Panc1 (cell line): Measurements from ENCODE around the gene ITPR3. TPM values are rescaled to one million over a fixed set of nuclear protein-coding genes. Genes with fewer than 3 reads are reported as not detected.
A peak's percentile ranks its signal among the peaks of the same experiment; 100 is the strongest.

Experiments
- ATAC-seq: fragments of 200-7000 bp; cut with Tn5 transposase; 2 replicates; pipeline ENCODE4 v1.9.1; 2020; ENCODE audit warnings: mild to moderate bottlenecking, moderate library complexity
- BruUV-seq: library from RNA; stranded (reverse); fragments of 400-500 nt; replicated peaks from 2 replicates; lab custom pipeline; 2021; lab: Mats Ljungman, UMichigan
- CTCF ChIA-PET: fragments of 300-600 bp; sonication (Branson Sonifier 250); formaldehyde crosslinking; loops from one replicate; lab custom pipeline; 2022; ENCODE audit warnings: antibody characterized with exemption; lab: Charles Lee
- POLR2A ChIA-PET: fragments of 300-600 bp; sonication (Branson Sonifier 250); formaldehyde crosslinking; loops from one replicate; lab custom pipeline; 2022; ENCODE audit warnings: antibody characterized with exemption; lab: Charles Lee
- DNase-seq: peaks from one replicate; pipeline ENCODE4 v3.0.0-alpha.2; 2010; ENCODE audit warnings: low read depth, low spot score
- H3K27ac ChIP-seq: 2 replicates; pipeline ENCODE4 v1.5.1; 2011; ENCODE audit warnings: mild to moderate bottlenecking, low read length, inconsistent platforms
- H3K27me3 ChIP-seq: fragments of 200-500 bp; sonication (Bioruptor generic); 2 replicates; pipeline ENCODE4 v1.6.0; 2014; ENCODE audit warnings: low read length, inconsistent platforms; ENCODE audit not compliant: control insufficient read depth, insufficient read depth
- H3K36me3 ChIP-seq: fragments of 200-500 bp; sonication (Bioruptor generic); 2 replicates; pipeline ENCODE4 v1.5.1; 2014; ENCODE audit warnings: inconsistent platforms, mild to moderate bottlenecking, low read length, moderate library complexity; ENCODE audit not compliant: control insufficient read depth, insufficient read depth
- H3K4me1 ChIP-seq: 2 replicates; pipeline ENCODE4 v1.5.1; 2011; ENCODE audit warnings: inconsistent platforms, mild to moderate bottlenecking, low read length, moderate library complexity; ENCODE audit not compliant: control insufficient read depth, insufficient read depth
- H3K4me3 ChIP-seq, 2 experiments: 2 replicates each; pipeline ENCODE4 v1.5.1; 2011 to 2012; ENCODE audit warnings: low read depth in 2 of 2, low read length in 2 of 2, mild to moderate bottlenecking in 2 of 2, inconsistent platforms in 1 of 2, moderate library complexity in 1 of 2
- H3K9me3 ChIP-seq: fragments of 200-500 bp; sonication (Bioruptor generic); 2 replicates; pipeline ENCODE4 v1.5.1; 2014; ENCODE audit warnings: low read depth, mild to moderate bottlenecking, inconsistent platforms, low read length, moderate library complexity; ENCODE audit not compliant: control insufficient read depth, insufficient read depth
- CTCF ChIP-seq: fragments of 450-650 bp; IDR thresholded peaks from 2 replicates; pipeline ENCODE4 v1.5.1; 2017; ENCODE audit warnings: mild to moderate bottlenecking
- POLR2AphosphoS5 ChIP-seq: IDR thresholded peaks from 2 replicates; pipeline ENCODE4 v1.6.1; 2012; ENCODE audit warnings: mild to moderate bottlenecking, low read depth, low read length, moderate library complexity
- REST ChIP-seq, 2 experiments: IDR thresholded peaks; 2 replicates each; pipeline ENCODE4 v1.6.1; 2011 to 2012; ENCODE audit warnings: low read depth in 2 of 2, control low read depth in 1 of 2, low read length in 1 of 2, mild to moderate bottlenecking in 1 of 2, moderate library complexity in 1 of 2; ENCODE audit not compliant: insufficient read depth in 1 of 2
- SIN3A ChIP-seq: IDR thresholded peaks from 2 replicates; pipeline ENCODE4 v1.6.1; 2012; ENCODE audit warnings: low read depth, mild to moderate bottlenecking, low read length, moderate library complexity, borderline replicate concordance; ENCODE audit not compliant: insufficient read depth
- TCF7L2 ChIP-seq: IDR thresholded peaks from 2 replicates; pipeline ENCODE4 v1.6.1; 2011; ENCODE audit warnings: mild to moderate bottlenecking, low read depth, low read length, inconsistent platforms
- in situ Hi-C: cut with HindIII; loops from 2 replicates; pipeline ENCODE4 v1.10.0; 2016; ENCODE audit warnings: low sequenced_read_pairs, low pct_unique_long_range_greater_than_20kb
- intact Hi-C: fragments of 100-400 bp; cut with micrococcal nuclease; formaldehyde crosslinking; loops from one replicate; pipeline ENCODE4 v1.10.0; 2022; ENCODE audit not compliant: unreplicated experiment
- total RNA-seq: library from RNA; stranded (reverse); gene quantifications from one replicate; pipeline ENCODE4 v1.2.1, GENCODE V29; 2021; ENCODE audit not compliant: unreplicated experiment

The ITPR3 gene
- total RNA-seq, 1 experiment from 2014 or later: 65.8 TPM

GRCh38 chr6:33616913-33617312 is 4.2 kb upstream of the ITPR3 start:
- no peaks in the 10 kb centered on the region for H3K27me3 ChIP-seq
- DNase-seq (no peak), ATAC-seq (no peak)
- no peak overlapping the region for H3K4me3 ChIP-seq
- H3K27ac ChIP-seq: no peak overlapping the region
- intact Hi-C loops (no loop called here), in situ Hi-C loops (no loop called here)
- H3K36me3 ChIP-seq: no peaks in the 10 kb centered on the region; the same call in 1 of the 2 replicates
- H3K4me1 ChIP-seq: peaks cover 21% of the 10 kb centered on the region
- TF ChIP-seq CTCF (no peak), POLR2AphosphoS5 (no peak), TCF7L2 (no peak), SIN3A (no peak), REST (IDR thresholded peaks at IDR 0.05; ENCODE audit: insufficient read depth in 1 of 2, low read depth in 2 of 2, low read length in 1 of 2) (no peak)
- POLR2A ChIA-PET: no interaction called here
- no TSS peak for BruUV-seq
- H3K9me3 ChIP-seq: no peaks in the 10 kb centered on the region
- CTCF ChIA-PET: no interaction called here

GRCh38 chr6:33619166-33619840 is 1.8 kb upstream of the ITPR3 start:
- TSS peak; percentile 81 for BruUV-seq
- POLR2A ChIA-PET: no interaction called here
- peaks cover 31% of the 10 kb centered on the region for H3K4me1 ChIP-seq
- H3K27me3 ChIP-seq: no peaks in the 10 kb centered on the region
- in situ Hi-C loops (no loop called here), intact Hi-C loops (no loop called here)
- DNase-seq (no peak), ATAC-seq (no peak)
- H3K36me3 ChIP-seq: no peaks in the 10 kb centered on the region; the same call in 1 of the 2 replicates
- no peak for TF ChIP-seq REST (IDR thresholded peaks at IDR 0.05; ENCODE audit: insufficient read depth in 1 of 2, low read depth in 2 of 2, low read length in 1 of 2)
- no peak for TF ChIP-seq CTCF
- no peak for TF ChIP-seq POLR2AphosphoS5
- TF ChIP-seq SIN3A: no peak
- no peak for TF ChIP-seq TCF7L2
- H3K27ac ChIP-seq: peak overlapping the region; percentile 86
- CTCF ChIA-PET: no interaction called here
- no peaks in the 10 kb centered on the region for H3K9me3 ChIP-seq
- H3K4me3 ChIP-seq: peak overlapping the region in 1 of 2 experiments; percentile 71; a peak in 1 of 4 replicates
